Uterus (tissue), 4 donors: Measurements from ENCODE around the gene RUBCNL. TPM values are rescaled to one million over a fixed set of nuclear protein-coding genes. Genes with fewer than 3 reads are reported as not detected.

Experiments
- DNase-seq, 2 donors: peaks; one replicate each; pipeline ENCODE4 v3.0.0-alpha.2; 2019 to 2020
- H3K27ac ChIP-seq, 2 donors: fragments of 200-600 bp; sonication (generic); 1 replicate in 1 of 2; 2 replicates in 1 of 2; pipeline ENCODE4 v1.5.1; 2016 to 2018
- H3K27me3 ChIP-seq, 2 donors: fragments of 200-600 bp; sonication (generic); one replicate each; pipeline ENCODE4 v1.5.1; 2018 to 2019; ENCODE audit warnings: control low read depth in 1 of 2
- H3K36me3 ChIP-seq, 2 donors: fragments of 200-600 bp; sonication (generic); one replicate each; pipeline ENCODE4 v1.5.1; 2019; ENCODE audit warnings: control low read depth in 1 of 2
- H3K4me1 ChIP-seq, 2 donors: fragments of 200-600 bp; sonication (generic); one replicate each; pipeline ENCODE4 v1.5.1; 2018 to 2019; ENCODE audit warnings: control low read depth in 1 of 2
- H3K4me3 ChIP-seq, 2 donors: fragments of 200-600 bp; sonication (generic); 1 replicate in 1 of 2; 2 replicates in 1 of 2; pipeline ENCODE4 v1.5.1; 2018 to 2019; ENCODE audit warnings: mild to moderate bottlenecking in 1 of 2
- H3K9me3 ChIP-seq, 2 donors: fragments of 200-600 bp; sonication (generic); one replicate each; pipeline ENCODE4 v1.5.1; 2019; ENCODE audit warnings: control low read depth in 1 of 2
- CTCF ChIP-seq, 4 experiments: fragments of 200-600 bp in 2 of 4; fragments of 450-650 bp in 2 of 4; sonication (generic) in 2 of 4; IDR thresholded peaks; one replicate each; pipeline ENCODE4 v1.5.1; 2016 to 2019; ENCODE audit warnings: antibody characterized with exemption in 4 of 4, mild to moderate bottlenecking in 2 of 4, moderate library complexity in 1 of 4
- POLR2A ChIP-seq, 2 donors: fragments of 450-650 bp; IDR thresholded peaks; one replicate each; pipeline ENCODE4 v1.6.1; 2016; ENCODE audit warnings: antibody characterized with exemption in 2 of 2, mild to moderate bottlenecking in 1 of 2, moderate library complexity in 1 of 2
- intact Hi-C: fragments of 100-400 bp; cut with DNase I; formaldehyde crosslinking; loops from one replicate; pipeline ENCODE4 v1.15.1; 2023; ENCODE audit warnings: low total_unique reads
- total RNA-seq, 4 donors: library from RNA; depleted of rRNA in 3 of 4; stranded (reverse); fragments of >200 nt in 3 of 4; gene quantifications; one replicate each; pipeline versions ENCODE4 v1.1.0 to v1.2.4, GENCODE V29; 2014 to 2023
- donor health status: DM: yes; HTN: yes; CAD: no.

RUBCNL gene
- total RNA-seq, 4 donors from 2014 or later: 0.59 to 11.8 (median 3.3) TPM

DNA sequence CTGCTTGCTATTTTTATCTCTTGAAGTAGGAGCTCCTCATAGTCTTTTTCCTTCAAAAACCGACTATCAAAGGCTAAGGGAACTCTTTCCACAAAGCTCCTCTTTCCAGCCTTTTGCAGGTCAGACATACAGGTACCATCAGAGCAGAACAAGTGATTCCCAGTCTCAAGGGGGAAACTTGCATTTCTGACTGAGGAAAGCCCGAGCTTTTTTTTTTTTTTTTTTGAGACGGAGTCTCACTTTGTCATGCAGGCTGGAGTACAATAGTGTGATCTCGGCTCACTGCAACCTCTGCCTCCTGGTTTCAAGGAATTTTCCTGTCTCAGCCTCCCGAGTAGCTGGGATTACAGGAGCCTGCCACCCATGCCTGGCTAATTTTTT lies 32.0 kb downstream of the RUBCNL start:
- TF ChIP-seq POLR2A (IDR thresholded peaks at IDR 0.05) (no peak), CTCF (IDR thresholded peaks at IDR 0.05) (no peak)
- Histone ChIP-seq H3K9me3 (no peaks in the 10 kb centered on the region), H3K4me3 (no peak overlapping the region), H3K27ac (no peak overlapping the region), H3K27me3 (no peaks in the 10 kb centered on the region), H3K36me3 (no peaks in the 10 kb centered on the region), H3K4me1 (no peaks in the 10 kb centered on the region)
- no peak for DNase-seq
- intact Hi-C loops: no loop called here

GRCh38 chr13:46354156-46355087 lies 32.6 kb downstream of the RUBCNL start:
- Histone ChIP-seq H3K9me3 (no peaks in the 10 kb centered on the region), H3K4me3 (no peak overlapping the region), H3K27me3 (no peaks in the 10 kb centered on the region), H3K36me3 (no peaks in the 10 kb centered on the region), H3K4me1 (no peaks in the 10 kb centered on the region), H3K27ac (no peak overlapping the region)
- DNase-seq: no peak
- intact Hi-C loops: no loop called here
- TF ChIP-seq POLR2A (IDR thresholded peaks at IDR 0.05) (no peak), CTCF (IDR thresholded peaks at IDR 0.05) (no peak)

DNA sequence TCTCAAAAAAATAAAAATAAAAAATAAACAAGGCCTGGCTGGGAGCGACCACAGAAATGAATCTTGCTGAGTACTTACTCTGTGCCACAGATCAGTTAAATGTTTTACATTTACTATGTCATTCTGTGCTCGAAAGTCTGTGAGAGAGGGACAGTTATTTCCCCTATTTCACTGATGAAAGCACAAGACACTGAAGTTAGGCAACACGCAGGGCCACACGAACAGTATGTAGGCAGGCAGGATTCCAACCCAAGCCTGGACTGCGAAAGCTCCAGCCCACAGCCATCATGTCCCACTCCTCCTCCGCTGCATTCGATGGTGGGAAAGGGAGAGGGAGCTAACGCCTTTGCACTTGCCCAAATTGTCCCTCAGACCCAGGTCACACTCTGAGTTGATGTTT lies 34.2 kb downstream of the RUBCNL start:
- intact Hi-C loops: no loop called here
- no peak for TF ChIP-seq CTCF (IDR thresholded peaks at IDR 0.05)
- TF ChIP-seq POLR2A (IDR thresholded peaks at IDR 0.05): no peak

GRCh38 chr13:46350003-46350402 lies 37.0 kb downstream of the RUBCNL start:
- no peak for DNase-seq
- intact Hi-C loops: no loop called here
- Histone ChIP-seq H3K36me3 (no peaks in the 10 kb centered on the region), H3K4me1 (no peaks in the 10 kb centered on the region), H3K27me3 (no peaks in the 10 kb centered on the region), H3K27ac (no peak overlapping the region), H3K4me3 (no peak overlapping the region), H3K9me3 (no peaks in the 10 kb centered on the region)
- TF ChIP-seq POLR2A (IDR thresholded peaks at IDR 0.05): no peak
- TF ChIP-seq CTCF (IDR thresholded peaks at IDR 0.05): no peak

More for the DNA sequence above, 34.2 kb downstream of the RUBCNL start:
- Histone ChIP-seq H3K9me3 (no peaks in the 10 kb centered on the region), H3K4me3 (no peak overlapping the region), H3K4me1 (no peaks in the 10 kb centered on the region), H3K27ac (no peak overlapping the region), H3K36me3 (no peaks in the 10 kb centered on the region), H3K27me3 (no peaks in the 10 kb centered on the region)
- DNase-seq: no peak

DNA sequence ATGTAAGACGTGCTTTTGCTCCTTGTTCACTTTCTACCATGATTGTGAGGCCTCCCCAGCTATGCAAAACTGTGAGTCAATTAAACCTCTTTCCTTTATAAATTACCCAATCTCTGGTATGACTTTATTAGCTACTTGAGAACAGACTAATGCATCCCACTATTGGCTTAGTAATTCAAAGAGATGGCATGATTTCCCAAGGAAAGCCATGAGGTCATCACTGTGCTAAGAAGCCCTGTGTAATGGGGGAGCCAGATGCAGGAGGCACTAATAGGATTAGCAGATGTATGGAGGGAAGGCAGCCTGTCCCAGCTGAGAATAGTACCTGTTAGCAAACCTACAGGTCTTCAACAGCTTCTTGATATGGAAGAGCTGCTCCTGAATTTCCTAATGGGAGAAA lies 38.1 kb downstream of the RUBCNL start:
- H3K27me3 ChIP-seq: no peaks in the 10 kb centered on the region
- intact Hi-C loops: no loop called here
- H3K4me3 ChIP-seq: no peak overlapping the region
- no peaks in the 10 kb centered on the region for H3K9me3 ChIP-seq
- no peak for DNase-seq
- no peak overlapping the region for H3K27ac ChIP-seq
- H3K4me1 ChIP-seq: no peaks in the 10 kb centered on the region
- no peak for TF ChIP-seq CTCF (IDR thresholded peaks at IDR 0.05)
- no peak for TF ChIP-seq POLR2A (IDR thresholded peaks at IDR 0.05)
- no peaks in the 10 kb centered on the region for H3K36me3 ChIP-seq
